HG02642 (cell line): ENCODE results near the gene RNF123.

Experiments used
- ATAC-seq: cut with Tn5 transposase; IDR thresholded peaks from one replicate; pipeline ENCODE4 v1.9.1; 2021; ENCODE audit warnings: mild to moderate bottlenecking; ENCODE audit not compliant: unreplicated experiment, poor library complexity

RNF123 gene

DNA sequence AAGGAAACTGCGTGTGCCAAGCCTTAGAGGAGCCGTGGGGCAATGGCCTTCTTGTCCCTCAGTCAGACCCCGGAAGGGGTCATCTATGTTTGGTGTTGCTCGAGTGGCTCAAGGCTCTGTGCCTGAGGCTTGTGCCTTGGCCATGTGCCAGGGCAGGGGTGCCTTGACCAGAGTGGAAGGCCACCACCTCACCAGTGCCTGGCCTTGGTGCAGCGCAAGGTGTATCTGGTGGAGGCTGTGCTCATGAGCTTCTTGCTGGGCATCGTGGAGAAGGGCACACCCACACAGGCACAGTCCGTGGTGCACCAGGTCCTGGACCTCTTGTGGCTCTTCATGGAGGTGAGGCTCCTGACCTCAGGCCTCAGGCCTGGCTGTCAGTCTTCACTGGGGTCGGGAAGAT, 10.7 kb downstream of the RNF123 start:
- ATAC-seq = no peak

GRCh38 chr3:49700453-49701128, 11.2 kb downstream of the RNF123 start:
- ATAC-seq = no peak

- no peak for ATAC-seq
Measured at GRCh38 chr3:49701388-49702077, 12.2 kb downstream of the RNF123 start.

DNA sequence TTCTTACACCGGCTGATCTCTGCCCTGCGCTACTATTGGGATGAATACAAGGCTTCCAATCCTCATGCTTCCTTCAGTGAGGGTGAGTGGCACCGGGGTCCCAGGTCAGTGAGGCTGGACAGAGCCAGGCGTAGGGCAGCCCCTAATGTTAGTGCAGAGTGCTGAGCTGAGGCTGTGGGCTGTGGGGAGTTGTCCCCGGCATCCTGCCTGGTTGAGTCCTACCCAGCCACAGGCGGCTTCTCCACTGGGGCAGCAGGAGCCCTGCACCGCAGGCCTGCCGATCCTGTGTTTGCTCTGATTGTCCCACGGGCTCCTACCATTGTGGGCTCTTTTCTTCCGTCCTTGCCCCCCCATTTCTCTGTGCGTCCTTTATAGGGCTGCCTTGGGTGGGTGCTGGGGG, 13.3 kb downstream of the RNF123 start:
- no peak for ATAC-seq

DNA sequence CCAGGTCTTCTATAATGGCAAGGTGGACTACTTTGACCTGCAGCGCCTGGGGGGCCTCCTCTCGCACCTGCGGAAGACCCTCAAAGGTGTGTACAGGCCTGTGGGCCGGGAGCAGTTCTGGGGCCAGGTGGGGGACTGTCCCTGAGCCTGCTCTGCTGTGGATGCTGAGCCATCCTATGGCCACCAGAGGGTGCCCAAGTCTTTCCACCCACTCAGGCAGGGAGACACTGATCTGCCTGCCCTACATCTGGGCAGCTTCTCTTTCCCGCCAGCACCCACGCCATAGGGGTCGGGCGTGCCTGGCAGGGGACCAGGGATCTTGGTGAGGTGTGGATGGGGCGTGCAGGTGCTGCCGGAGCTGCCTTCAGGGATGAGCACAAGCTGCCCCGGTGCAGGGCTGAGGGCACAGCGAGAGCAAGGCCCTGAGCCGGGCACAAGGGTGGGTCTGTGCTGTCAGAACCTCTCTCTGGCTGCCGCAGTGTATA, 14.1 kb downstream of the RNF123 start:
- peak; percentile 69 for ATAC-seq

DNA sequence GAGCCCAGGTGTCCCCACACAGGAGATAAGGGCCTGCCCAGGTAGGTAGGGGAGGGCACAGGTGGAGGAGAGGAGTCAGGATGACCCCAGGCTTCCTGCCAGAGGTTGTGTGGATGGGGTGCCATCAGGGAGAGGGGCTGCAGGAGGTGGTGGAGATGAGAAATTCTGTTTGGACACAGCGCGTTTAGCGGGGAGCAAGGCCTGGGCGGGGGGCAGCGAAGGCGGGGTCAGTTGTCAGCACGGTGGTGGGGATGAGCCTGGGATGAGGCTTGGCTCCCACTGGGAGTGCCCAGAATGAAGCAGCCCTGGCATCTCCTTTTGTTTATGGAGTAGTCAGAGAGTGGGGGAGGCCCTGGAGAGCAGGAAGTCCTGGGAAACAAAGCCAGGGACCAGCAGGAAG, 14.6 kb downstream of the RNF123 start:
- no peak for ATAC-seq

- ATAC-seq = no peak
Measured at GRCh38 chr3:49704629-49705028, 15.3 kb downstream of the RNF123 start.

- no peak for ATAC-seq
Measured at GRCh38 chr3:49705390-49705960, 16.1 kb downstream of the RNF123 start.

GRCh38 chr3:49706456-49707112, 17.2 kb downstream of the RNF123 start:
- no peak for ATAC-seq

GRCh38 chr3:49707113-49707480, 17.7 kb downstream of the RNF123 start:
- no peak for ATAC-seq

DNA sequence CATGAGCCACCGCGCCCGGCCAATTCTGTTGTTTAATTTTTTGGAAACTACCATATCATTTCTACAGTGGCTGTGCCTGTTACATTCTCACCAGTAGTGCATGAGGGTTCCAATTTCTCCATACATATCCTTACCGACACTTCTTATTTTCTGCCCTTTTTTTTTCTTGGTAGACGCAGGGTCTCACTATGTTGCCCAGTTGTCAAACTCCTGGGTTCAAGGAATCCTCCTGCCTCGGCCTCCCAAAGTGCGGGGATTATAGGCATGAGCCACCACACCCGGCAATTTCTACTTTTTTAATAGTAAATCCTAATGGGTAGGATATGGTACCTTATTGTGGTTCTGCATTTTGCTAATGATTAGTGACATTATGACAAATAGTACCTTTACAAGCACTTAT, 20.5 kb downstream of the RNF123 start:
- ATAC-seq = no peak

DNA sequence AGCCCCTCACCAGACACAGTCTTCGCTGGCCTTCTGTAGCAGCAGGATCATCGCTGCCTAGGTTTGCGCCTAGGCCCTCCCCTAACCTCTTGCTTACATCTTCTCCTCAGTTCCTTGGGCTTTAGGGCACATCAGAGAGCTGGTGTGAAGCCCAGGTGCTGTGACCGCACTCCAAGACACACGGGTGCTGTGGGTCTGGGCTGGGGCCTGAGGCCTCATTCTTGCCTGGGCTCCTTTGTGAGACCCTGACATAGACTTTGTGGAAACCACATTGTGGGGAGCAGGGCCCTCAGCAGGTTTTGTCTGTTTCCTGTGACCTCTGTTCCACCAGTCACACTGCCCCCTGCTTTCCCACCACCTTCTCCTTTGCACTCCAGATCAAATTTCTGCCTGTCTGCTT, 22.1 kb downstream of the RNF123 start:
- ATAC-seq = no peak

DNA sequence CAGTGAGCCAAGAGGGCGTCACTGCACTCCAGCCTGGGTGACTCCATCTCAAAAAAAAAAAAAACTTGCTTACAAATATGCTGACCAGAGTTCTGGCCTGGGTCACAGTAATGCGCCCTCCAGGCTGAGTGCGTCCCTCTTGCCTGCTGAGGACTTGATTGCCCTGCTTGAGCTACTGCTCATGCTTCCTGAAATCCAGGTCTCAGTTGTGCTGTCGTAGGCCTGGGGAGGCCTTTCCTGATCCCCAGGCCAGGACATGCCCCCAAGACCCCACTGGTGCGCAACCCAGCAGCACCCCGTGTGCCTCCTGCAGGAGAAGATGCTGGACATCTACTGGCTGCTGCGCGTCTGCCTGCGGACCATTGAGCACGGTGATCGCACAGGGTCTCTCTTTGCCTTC, 22.8 kb downstream of the RNF123 start:
- no peak for ATAC-seq

DNA sequence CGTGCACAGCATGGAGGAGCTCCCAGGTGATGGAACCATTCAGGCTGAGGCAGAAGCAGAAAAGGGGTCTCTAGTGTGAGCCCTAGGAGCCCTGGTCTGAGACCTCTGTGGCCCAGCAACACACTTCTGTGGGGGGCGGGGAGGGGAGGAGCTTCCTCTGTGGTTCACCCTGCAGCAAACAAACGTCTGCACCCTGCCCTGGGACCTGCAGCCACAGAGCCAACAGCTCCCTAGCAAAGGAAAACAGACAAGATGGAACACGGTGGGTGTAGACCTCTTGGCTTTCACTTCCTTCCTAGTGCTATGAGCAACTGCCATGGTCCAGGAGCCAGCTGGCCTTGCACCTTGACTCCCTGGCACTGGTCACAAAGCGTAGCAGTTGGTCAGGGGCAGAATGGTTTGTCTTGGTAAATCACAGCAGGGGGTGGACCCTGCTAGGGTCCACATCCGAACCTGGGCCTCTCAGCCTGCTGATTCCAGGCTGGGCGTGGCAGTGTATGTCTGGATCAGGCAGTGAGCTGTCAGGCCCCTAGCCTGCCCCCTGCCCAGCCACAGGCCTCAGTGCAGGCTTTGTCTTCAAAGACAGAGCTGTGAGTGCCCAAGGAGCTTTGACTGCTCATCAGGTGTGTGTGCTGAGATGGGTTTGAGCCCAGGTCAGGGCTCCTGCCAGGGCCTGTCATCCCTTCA, 23.4 kb downstream of the RNF123 start:
- ATAC-seq = no peak

- ATAC-seq = no peak
Measured at GRCh38 chr3:49713336-49714105, 24.2 kb downstream of the RNF123 start.

- ATAC-seq = no peak
Measured at GRCh38 chr3:49714728-49715550, 25.6 kb downstream of the RNF123 start.

GRCh38 chr3:49715611-49716121, 26.3 kb downstream of the RNF123 start:
- ATAC-seq = no peak

GRCh38 chr3:49716169-49716568, 26.8 kb downstream of the RNF123 start:
- no peak for ATAC-seq

GRCh38 chr3:49716691-49717210, 27.4 kb downstream of the RNF123 start:
- ATAC-seq = no peak
